Caco-2 (cell line): Measurements from ENCODE around the gene MS4A4E. TPM values are rescaled to one million over a fixed set of nuclear protein-coding genes. Genes with fewer than 3 reads are reported as not detected.

Experiments
- BruUV-seq: library from RNA; stranded (reverse); fragments of 400-500 nt; replicated peaks from 2 replicates; lab custom pipeline; 2021; lab: Mats Ljungman, UMichigan
- CTCF ChIA-PET: fragments of 300-600 bp; sonication (Branson Sonifier 250); formaldehyde crosslinking; loops from one replicate; lab custom pipeline; 2022; ENCODE audit warnings: antibody characterized with exemption; lab: Charles Lee
- POLR2A ChIA-PET: fragments of 300-600 bp; sonication (Branson Sonifier 250); formaldehyde crosslinking; loops from one replicate; lab custom pipeline; 2022; ENCODE audit warnings: antibody characterized with exemption; lab: Charles Lee
- DNase-seq, 2 experiments: peaks; one replicate each; pipeline versions ENCODE4 v3.0.0 to v3.0.0-alpha.2; 2020 to 2022
- H3K27me3 ChIP-seq: replicated peaks from 2 replicates; pipeline ENCODE4 v1.6.0; 2011; ENCODE audit warnings: low read length; ENCODE audit not compliant: control insufficient read depth, insufficient read depth
- H3K36me3 ChIP-seq: 2 replicates; pipeline ENCODE4 v1.5.1; 2011; ENCODE audit warnings: low read length; ENCODE audit not compliant: control insufficient read depth, insufficient read depth
- H3K4me1 ChIP-seq: fragments of 250-450 bp; sonication (Bioruptor Pico); 2 replicates; pipeline ENCODE4 v1.5.1; 2020; ENCODE audit warnings: mild to moderate bottlenecking
- H3K4me3 ChIP-seq: 2 replicates; pipeline ENCODE4 v1.5.1; 2011; ENCODE audit warnings: low read depth, mild to moderate bottlenecking, control low read depth, low read length
- H3K9me3 ChIP-seq: fragments of 250-450 bp; sonication (Bioruptor Pico); 2 replicates; pipeline ENCODE4 v1.5.1; 2020; ENCODE audit warnings: mild to moderate bottlenecking, moderate library complexity
- H3K27ac Mint-ChIP-seq: one replicate; pipeline ENCODE4 v1.8.0; 2022; ENCODE audit warnings: mixed read lengths; ENCODE audit not compliant: unreplicated experiment
- H3K27me3 Mint-ChIP-seq: one replicate; pipeline ENCODE4 v1.8.0; 2022; ENCODE audit warnings: mixed read lengths; ENCODE audit not compliant: insufficient read depth, unreplicated experiment
- H3K36me3 Mint-ChIP-seq: one replicate; pipeline ENCODE4 v1.8.0; 2022; ENCODE audit warnings: mild to moderate bottlenecking, mixed read lengths; ENCODE audit not compliant: insufficient read depth, unreplicated experiment
- H3K4me1 Mint-ChIP-seq: one replicate; pipeline ENCODE4 v1.8.0; 2022; ENCODE audit warnings: low read depth, mixed read lengths; ENCODE audit not compliant: unreplicated experiment
- H3K4me3 Mint-ChIP-seq: one replicate; pipeline ENCODE4 v1.8.0; 2022; ENCODE audit warnings: mild to moderate bottlenecking, moderate library complexity, mixed read lengths; ENCODE audit not compliant: unreplicated experiment
- H3K9me3 Mint-ChIP-seq: one replicate; pipeline ENCODE4 v1.8.0; 2022; ENCODE audit warnings: mixed read lengths; ENCODE audit not compliant: unreplicated experiment
- CTCF ChIP-seq, 2 experiments: fragments of 200-600 bp in 1 of 2; IDR thresholded peaks; 1 replicate in 1 of 2; 2 replicates in 1 of 2; pipeline versions ENCODE4 v1.5.1 to v1.8.0; 2011 to 2022; ENCODE audit warnings: antibody characterized with exemption in 1 of 2, control low read depth in 1 of 2, inconsistent platforms in 1 of 2, low read depth in 1 of 2, low read length in 1 of 2, mild to moderate bottlenecking in 1 of 2, moderate library complexity in 1 of 2; ENCODE audit not compliant: insufficient read depth in 1 of 2, severe bottlenecking in 1 of 2, unreplicated experiment in 1 of 2
- intact Hi-C: fragments of 100-400 bp; cut with micrococcal nuclease; formaldehyde crosslinking; loops from one replicate; pipeline ENCODE4 v1.10.0; 2022; ENCODE audit not compliant: unreplicated experiment
- total RNA-seq: library from RNA; stranded (reverse); gene quantifications from 2 replicates; pipeline ENCODE4 v1.2.3, GENCODE V29; 2022

Gene MS4A4E
- total RNA-seq, 1 experiment from 2014 or later, result not detected

- H3K4me1 Mint-ChIP-seq, result no peaks in the 10 kb centered on the region
Measured at GRCh38 chr11:60274416-60274815, 31.5 kb upstream of the MS4A4E start.

GRCh38 chr11:60265373-60266214, 22.7 kb upstream of the MS4A4E start:
- Mint-ChIP-seq H3K36me3 (no peaks in the 10 kb centered on the region), H3K4me3 (no peak overlapping the region), H3K27me3 (peaks cover 15% of the 10 kb centered on the region), H3K27ac (no peak overlapping the region), H3K4me1 (no peaks in the 10 kb centered on the region), H3K9me3 (peaks cover 7% of the 10 kb centered on the region)
- Histone ChIP-seq H3K9me3 (peaks cover 5% of the 10 kb centered on the region; the same call in 1 of the 2 replicates), H3K36me3 (no peaks in the 10 kb centered on the region), H3K4me1 (no peaks in the 10 kb centered on the region), H3K27me3 (no peaks in the 10 kb centered on the region; the same call in 1 of the 2 replicates), H3K4me3 (no peak overlapping the region)
- intact Hi-C loops, result loop anchor here (1.0 to 5.0 kb wide), 6 partner anchors 69 to 443 kb away; no protein-coding TSS in a partner anchor
- DNase-seq, result peak in 1 of 2 experiments; percentile 62
- TF ChIP-seq CTCF (IDR thresholded peaks at IDR 0.05; ENCODE audit: insufficient read depth in 1 of 2, low read depth in 1 of 2, low read length in 1 of 2, severe bottlenecking in 1 of 2, unreplicated experiment in 1 of 2), result peak; percentile 62 to 71
- POLR2A ChIA-PET, result no interaction called here
- CTCF ChIA-PET, result interaction anchor here (0.6 to 2.9 kb wide), 5 partner anchors 65 to 353 kb away, joined by 3 to 13 read pairs (median 5); no protein-coding TSS in a partner anchor
- BruUV-seq, result no TSS peak

More at GRCh38 chr11:60274416-60274815, 31.5 kb upstream of the MS4A4E start:
- no peak for TF ChIP-seq CTCF (IDR thresholded peaks at IDR 0.05; ENCODE audit: insufficient read depth in 1 of 2, low read depth in 1 of 2, low read length in 1 of 2, severe bottlenecking in 1 of 2, unreplicated experiment in 1 of 2)
- CTCF ChIA-PET, result interaction anchor here (0.6 kb wide), 1 partner anchor 68 kb away, joined by 3 read pairs; no protein-coding TSS in a partner anchor
- H3K36me3 ChIP-seq, result no peaks in the 10 kb centered on the region
- Mint-ChIP-seq H3K27ac (no peak overlapping the region), H3K27me3 (peaks cover 8% of the 10 kb centered on the region), H3K36me3 (no peaks in the 10 kb centered on the region), H3K9me3 (peaks cover 10% of the 10 kb centered on the region), H3K4me3 (no peak overlapping the region)
- H3K4me3 ChIP-seq, result no peak overlapping the region
- peaks cover 5% of the 10 kb centered on the region; the same call in 1 of the 2 replicates for H3K9me3 ChIP-seq
- no peak for DNase-seq
- no peaks in the 10 kb centered on the region for H3K27me3 ChIP-seq
- no peaks in the 10 kb centered on the region for H3K4me1 ChIP-seq
- POLR2A ChIA-PET, result no interaction called here
- intact Hi-C loops, result no loop called here
- BruUV-seq, result no TSS peak

GRCh38 chr11:60264644-60265043, 21.7 kb upstream of the MS4A4E start:
- intact Hi-C loops, result loop anchor here (1.0 to 5.0 kb wide), 6 partner anchors 70 to 442 kb away; no protein-coding TSS in a partner anchor
- Mint-ChIP-seq H3K9me3 (peaks cover 17% of the 10 kb centered on the region), H3K4me3 (no peak overlapping the region), H3K27me3 (peaks cover 15% of the 10 kb centered on the region), H3K36me3 (no peaks in the 10 kb centered on the region), H3K27ac (no peak overlapping the region), H3K4me1 (no peaks in the 10 kb centered on the region)
- CTCF ChIA-PET, result interaction anchor here (2.9 kb wide), 1 partner anchor 81 kb away, joined by 13 read pairs; no protein-coding TSS in a partner anchor
- Histone ChIP-seq H3K4me3 (no peak overlapping the region), H3K27me3 (no peaks in the 10 kb centered on the region; the same call in 1 of the 2 replicates), H3K9me3 (no peaks in the 10 kb centered on the region), H3K4me1 (no peaks in the 10 kb centered on the region), H3K36me3 (no peaks in the 10 kb centered on the region)
- no TSS peak for BruUV-seq
- no peak for DNase-seq
- TF ChIP-seq CTCF (IDR thresholded peaks at IDR 0.05; ENCODE audit: insufficient read depth in 1 of 2, low read depth in 1 of 2, low read length in 1 of 2, severe bottlenecking in 1 of 2, unreplicated experiment in 1 of 2), result no peak
- POLR2A ChIA-PET, result no interaction called here
